Keratinocyte (primary cell): ENCODE results near the gene TMEM45B. TPM values are rescaled to one million over a fixed set of nuclear protein-coding genes. Genes with fewer than 3 reads are reported as not detected.
A peak's percentile ranks its signal among the peaks of the same experiment; 100 is the strongest.

Experiments used
- DNase-seq: peaks from one replicate; pipeline ENCODE4 v3.0.0-alpha.2; 2011; ENCODE audit warnings: low read depth, missing footprints, low spot score
- FAIRE-seq: peaks from 2 replicates; lab custom pipeline; 2011; peaks lifted over from hg19 to GRCh38; lab: Jason Lieb, UNC
- H2AFZ ChIP-seq: 2 replicates; pipeline ENCODE4 v1.6.0; 2012; ENCODE audit warnings: low read length, control low read depth, inconsistent platforms; ENCODE audit not compliant: control insufficient read depth
- H3K27ac ChIP-seq: 2 replicates; pipeline ENCODE4 v1.5.1; 2011; ENCODE audit warnings: low read length; ENCODE audit not compliant: control insufficient read depth, insufficient read depth
- H3K27me3 ChIP-seq: 3 replicates; pipeline ENCODE4 v1.6.0; 2011; ENCODE audit warnings: low read length; ENCODE audit not compliant: control insufficient read depth, insufficient read depth; ENCODE audit errors: extremely low read depth
- H3K36me3 ChIP-seq, 2 experiments: 2 replicates in 1 of 2; 3 replicates in 1 of 2; pipeline ENCODE4 v1.5.1; 2011; ENCODE audit warnings: low read length in 2 of 2, mild to moderate bottlenecking in 1 of 2; ENCODE audit not compliant: control insufficient read depth in 2 of 2, insufficient read depth in 2 of 2; ENCODE audit errors: extremely low read depth in 1 of 2
- H3K4me1 ChIP-seq: 3 replicates; pipeline ENCODE4 v1.5.1; 2011; ENCODE audit warnings: low read length; ENCODE audit not compliant: control insufficient read depth, insufficient read depth; ENCODE audit errors: extremely low read depth
- H3K4me2 ChIP-seq: 3 replicates; pipeline ENCODE4 v1.6.0; 2011; ENCODE audit warnings: low read depth, low read length; ENCODE audit not compliant: control insufficient read depth, insufficient read depth; ENCODE audit errors: extremely low read depth
- H3K4me3 ChIP-seq, 3 experiments: fragments of 200-600 bp in 1 of 3; sonication (generic) in 1 of 3; 2 replicates in 2 of 3; 3 replicates in 1 of 3; pipeline ENCODE4 v1.5.1; 2011 to 2016; ENCODE audit warnings: low read length in 3 of 3, mild to moderate bottlenecking in 3 of 3, control low read depth in 2 of 3, inconsistent platforms in 1 of 3, low read depth in 1 of 3, mixed read lengths in 1 of 3, mixed run types in 1 of 3, moderate library complexity in 1 of 3; ENCODE audit not compliant: control insufficient read depth in 2 of 3, insufficient read depth in 2 of 3; ENCODE audit errors: extremely low read depth in 1 of 3
- H3K79me2 ChIP-seq: 2 replicates; pipeline ENCODE4 v1.6.0; 2012; ENCODE audit warnings: low read length; ENCODE audit not compliant: control insufficient read depth, insufficient read depth
- H3K9ac ChIP-seq: 3 replicates; pipeline ENCODE4 v1.6.0; 2011; ENCODE audit warnings: low read length; ENCODE audit not compliant: control insufficient read depth, insufficient read depth; ENCODE audit errors: extremely low read depth
- H3K9me1 ChIP-seq: 3 replicates; pipeline ENCODE4 v1.6.0; 2011; ENCODE audit warnings: low read length; ENCODE audit not compliant: control insufficient read depth, insufficient read depth; ENCODE audit errors: extremely low read depth
- H3K9me3 ChIP-seq: 2 replicates; pipeline ENCODE4 v1.5.1; 2012; ENCODE audit warnings: low read depth, low read length; ENCODE audit not compliant: control insufficient read depth
- H4K20me1 ChIP-seq: 3 replicates; pipeline ENCODE4 v1.6.0; 2011; ENCODE audit warnings: low read length; ENCODE audit not compliant: control insufficient read depth, insufficient read depth; ENCODE audit errors: extremely low read depth
- CTCF ChIP-seq, 3 experiments: IDR thresholded peaks in 1 of 3; conservative IDR thresholded peaks in 1 of 3; optimal IDR thresholded peaks in 1 of 3; 2 replicates in 2 of 3; 3 replicates in 1 of 3; pipeline versions ENCODE3 to v1.5.1; 2011; ENCODE audit warnings: low read length in 3 of 3, mild to moderate bottlenecking in 3 of 3, moderate library complexity in 2 of 3, control low read depth in 1 of 3, inconsistent platforms in 1 of 3; ENCODE audit not compliant: insufficient read depth in 2 of 3; ENCODE audit errors: extremely low read depth in 1 of 3
- EZH2 ChIP-seq: IDR thresholded peaks from one replicate; pipeline ENCODE4 v1.6.1; 2012; ENCODE audit warnings: inconsistent platforms, mild to moderate bottlenecking, low read length, moderate library complexity
- dilution Hi-C: fragments of 300-500 bp; cut with MboI; formaldehyde crosslinking; loops from one replicate; pipeline ENCODE4 v1.7.0; 2020; ENCODE audit warnings: low sequenced_read_pairs; ENCODE audit not compliant: extremely low pct_ligation_motif_present
- polyA plus RNA-seq, 5 experiments: library from polyadenylated mRNA; depleted of rRNA in 3 of 5; stranded (reverse) in 3 of 5; stranded (forward) in 1 of 5; unstranded in 1 of 5; fragments of >200 nt; gene quantifications; 1 replicate in 1 of 5; 2 replicates in 3 of 5; 3 replicates in 1 of 5; pipeline versions ENCODE4 v1.2.1 to v1.2.3, GENCODE V29; 2011 to 2012; ENCODE audit warnings: missing spikeins in 2 of 5, low read depth in 1 of 5, low replicate concordance in 1 of 5

The TMEM45B gene
- polyA plus RNA-seq, 1 donor (not counting 4 experiments of a cell fraction or from before 2014, with no cell fraction given): 2.6 TPM

GRCh38 chr11:129855086-129855485, 39.4 kb downstream of the TMEM45B start:
- Histone ChIP-seq H4K20me1 (no peaks in the 10 kb centered on the region), H3K9me3 (no peaks in the 10 kb centered on the region), H3K9me1 (no peaks in the 10 kb centered on the region), H3K4me3 (no peak overlapping the region), H3K36me3 (peaks cover 6 to 16% of the 10 kb centered on the region in 2 experiments), H3K79me2 (no peaks in the 10 kb centered on the region), H3K27ac (peak overlapping the region; percentile 96), H2AFZ (no peak overlapping the region), H3K4me2 (peak overlapping the region; percentile 80), H3K27me3 (no peaks in the 10 kb centered on the region), H3K4me1 (peaks cover 31% of the 10 kb centered on the region), H3K9ac (peak overlapping the region; percentile 70)
- dilution Hi-C loops: no loop called here
- FAIRE-seq (peak; percentile 84), DNase-seq (no peak)
- TF ChIP-seq EZH2 (no peak), CTCF (optimal IDR thresholded peaks at IDR 0.05 in 1 of 3, IDR thresholded peaks at IDR 0.05 in 1 of 3, conservative IDR thresholded peaks at IDR 0.05 in 1 of 3; ENCODE audit: extremely low read depth in 1 of 3, insufficient read depth in 2 of 3, low read length in 3 of 3) (no peak)

- no peaks in the 10 kb centered on the region for H3K27me3 ChIP-seq
- H3K79me2 ChIP-seq: no peaks in the 10 kb centered on the region
- TF ChIP-seq EZH2: no peak
- no peak for TF ChIP-seq CTCF (optimal IDR thresholded peaks at IDR 0.05 in 1 of 3, IDR thresholded peaks at IDR 0.05 in 1 of 3, conservative IDR thresholded peaks at IDR 0.05 in 1 of 3; ENCODE audit: extremely low read depth in 1 of 3, insufficient read depth in 2 of 3, low read length in 3 of 3)
- H3K9me3 ChIP-seq: no peaks in the 10 kb centered on the region
- no peaks in the 10 kb centered on the region for H3K9me1 ChIP-seq
- peaks cover 37% of the 10 kb centered on the region for H3K4me1 ChIP-seq
- no peak overlapping the region for H3K4me3 ChIP-seq
- H2AFZ ChIP-seq: no peak overlapping the region
- no peaks in the 10 kb centered on the region for H4K20me1 ChIP-seq
- dilution Hi-C loops: no loop called here
- no peak overlapping the region for H3K9ac ChIP-seq
- H3K36me3 ChIP-seq: peaks cover 6 to 16% of the 10 kb centered on the region in 2 experiments
- DNase-seq: no peak
- FAIRE-seq: no peak
- no peak overlapping the region for H3K4me2 ChIP-seq
- no peak overlapping the region for H3K27ac ChIP-seq
These were observed 40.4 kb downstream of the TMEM45B start for GRCh38 chr11:129856036-129856435.
